Parathyroid adenoma (tissue), 2 donors: Measurements from ENCODE around the gene S100A14.

Experiments
- H2AFZ ChIP-seq: fragments of 300-600 bp; sonication (generic); one replicate; pipeline ENCODE4 v1.7.0; 2017; ENCODE audit warnings: antibody characterized with exemption, mild to moderate bottlenecking
- H3K27ac ChIP-seq: fragments of 300-600 bp; sonication (generic); one replicate; pipeline ENCODE4 v1.7.0; 2017
- H3K27me3 ChIP-seq: fragments of 300-600 bp; sonication (generic); one replicate; pipeline ENCODE4 v1.7.0; 2017; ENCODE audit warnings: low read length; ENCODE audit not compliant: control insufficient read depth, insufficient read depth
- H3K36me3 ChIP-seq: fragments of 300-600 bp; sonication (generic); one replicate; pipeline ENCODE4 v1.7.0; 2017; ENCODE audit warnings: low read length; ENCODE audit not compliant: control insufficient read depth, insufficient read depth
- H3K4me1 ChIP-seq: fragments of 300-600 bp; sonication (generic); one replicate; pipeline ENCODE4 v1.7.0; 2017; ENCODE audit warnings: control low read depth
- H3K4me2 ChIP-seq: fragments of 300-600 bp; sonication (generic); one replicate; pipeline ENCODE4 v1.7.0; 2017; ENCODE audit warnings: low read length
- H3K4me3 ChIP-seq: fragments of 300-600 bp; sonication (generic); one replicate; pipeline ENCODE4 v1.7.0; 2017; ENCODE audit warnings: low read depth, low read length
- H3K79me2 ChIP-seq: fragments of 300-600 bp; sonication (generic); one replicate; pipeline ENCODE4 v1.7.0; 2017; ENCODE audit warnings: control low read depth
- H3K9ac ChIP-seq: fragments of 300-600 bp; sonication (generic); one replicate; pipeline ENCODE4 v1.7.0; 2017; ENCODE audit warnings: mild to moderate bottlenecking
- H3K9me3 ChIP-seq: fragments of 300-600 bp; sonication (generic); one replicate; pipeline ENCODE4 v1.7.0; 2017; ENCODE audit warnings: low read length; ENCODE audit not compliant: control insufficient read depth
- TF ChIP-seq, protein P1 (sequence below): fragments of 300-600 bp; sonication (generic); IDR thresholded peaks from one replicate; pipeline ENCODE4 v1.7.0; 2017; ENCODE audit warnings: antibody characterized with exemption, mild to moderate bottlenecking
- donor health status: primary hyperparathyroidism.

Gene S100A14

DNA sequence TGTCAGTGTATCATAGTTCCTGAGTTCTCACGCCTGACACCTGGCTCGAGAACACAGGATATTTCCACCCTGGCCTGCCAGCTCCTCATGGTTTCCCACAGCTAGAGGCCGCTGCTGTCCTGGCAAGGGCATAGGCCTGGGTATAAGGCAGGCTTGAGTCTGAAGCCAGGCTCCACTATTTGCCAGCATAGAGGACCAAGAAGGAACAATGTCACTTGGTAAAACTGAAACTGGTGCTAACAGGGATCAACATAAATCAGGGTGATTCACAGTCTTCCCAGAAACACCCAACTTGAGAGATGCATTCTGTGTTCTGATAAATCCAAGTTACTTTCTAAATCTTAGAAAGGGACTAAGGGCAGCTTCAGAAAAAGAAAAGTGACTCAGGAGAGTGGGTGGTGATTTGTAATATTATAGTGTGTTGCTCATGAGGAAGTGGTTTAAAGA, 43.5 kb downstream of the S100A14 start:
- Histone ChIP-seq H3K4me1 (no peaks in the 10 kb centered on the region), H3K27me3 (no peaks in the 10 kb centered on the region), H3K27ac (peak overlapping the region; percentile 24), H3K4me3 (no peak overlapping the region), H3K9ac (peak overlapping the region; percentile 28), H2AFZ (peak overlapping the region; percentile 46), H3K79me2 (no peaks in the 10 kb centered on the region), H3K36me3 (no peaks in the 10 kb centered on the region), H3K4me2 (no peak overlapping the region), H3K9me3 (no peaks in the 10 kb centered on the region)
- TF ChIP-seq, protein P1, sequence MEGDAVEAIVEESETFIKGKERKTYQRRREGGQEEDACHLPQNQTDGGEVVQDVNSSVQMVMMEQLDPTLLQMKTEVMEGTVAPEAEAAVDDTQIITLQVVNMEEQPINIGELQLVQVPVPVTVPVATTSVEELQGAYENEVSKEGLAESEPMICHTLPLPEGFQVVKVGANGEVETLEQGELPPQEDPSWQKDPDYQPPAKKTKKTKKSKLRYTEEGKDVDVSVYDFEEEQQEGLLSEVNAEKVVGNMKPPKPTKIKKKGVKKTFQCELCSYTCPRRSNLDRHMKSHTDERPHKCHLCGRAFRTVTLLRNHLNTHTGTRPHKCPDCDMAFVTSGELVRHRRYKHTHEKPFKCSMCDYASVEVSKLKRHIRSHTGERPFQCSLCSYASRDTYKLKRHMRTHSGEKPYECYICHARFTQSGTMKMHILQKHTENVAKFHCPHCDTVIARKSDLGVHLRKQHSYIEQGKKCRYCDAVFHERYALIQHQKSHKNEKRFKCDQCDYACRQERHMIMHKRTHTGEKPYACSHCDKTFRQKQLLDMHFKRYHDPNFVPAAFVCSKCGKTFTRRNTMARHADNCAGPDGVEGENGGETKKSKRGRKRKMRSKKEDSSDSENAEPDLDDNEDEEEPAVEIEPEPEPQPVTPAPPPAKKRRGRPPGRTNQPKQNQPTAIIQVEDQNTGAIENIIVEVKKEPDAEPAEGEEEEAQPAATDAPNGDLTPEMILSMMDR: peak; percentile 84

DNA sequence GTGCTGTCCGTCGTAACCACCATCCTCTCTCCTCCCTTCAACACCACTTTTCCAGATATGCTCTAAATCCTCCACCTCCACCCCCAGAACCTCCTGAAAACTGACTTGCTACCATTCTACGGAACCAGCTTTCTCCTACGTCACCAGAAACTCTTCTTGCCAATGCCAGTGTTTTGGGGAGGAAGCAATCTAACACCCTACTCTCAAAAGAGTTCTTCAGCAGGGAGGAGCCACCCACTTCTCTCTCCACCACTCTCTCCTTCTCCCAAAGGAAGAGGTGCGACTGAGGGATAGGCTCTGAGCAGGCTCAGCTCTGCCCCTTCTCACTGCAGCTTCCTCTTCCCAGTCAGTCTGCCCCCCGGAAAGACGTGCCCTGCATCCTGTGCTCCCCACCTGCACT, 44.4 kb downstream of the S100A14 start:
- no peak overlapping the region for H3K27ac ChIP-seq
- H2AFZ ChIP-seq: no peak overlapping the region
- no peak overlapping the region for H3K4me2 ChIP-seq
- H3K27me3 ChIP-seq: no peaks in the 10 kb centered on the region
- no peak overlapping the region for H3K9ac ChIP-seq
- no peaks in the 10 kb centered on the region for H3K79me2 ChIP-seq
- no peaks in the 10 kb centered on the region for H3K36me3 ChIP-seq
- no peaks in the 10 kb centered on the region for H3K9me3 ChIP-seq
- no peak overlapping the region for H3K4me3 ChIP-seq
- no peaks in the 10 kb centered on the region for H3K4me1 ChIP-seq
- TF ChIP-seq, protein P1: no peak

DNA sequence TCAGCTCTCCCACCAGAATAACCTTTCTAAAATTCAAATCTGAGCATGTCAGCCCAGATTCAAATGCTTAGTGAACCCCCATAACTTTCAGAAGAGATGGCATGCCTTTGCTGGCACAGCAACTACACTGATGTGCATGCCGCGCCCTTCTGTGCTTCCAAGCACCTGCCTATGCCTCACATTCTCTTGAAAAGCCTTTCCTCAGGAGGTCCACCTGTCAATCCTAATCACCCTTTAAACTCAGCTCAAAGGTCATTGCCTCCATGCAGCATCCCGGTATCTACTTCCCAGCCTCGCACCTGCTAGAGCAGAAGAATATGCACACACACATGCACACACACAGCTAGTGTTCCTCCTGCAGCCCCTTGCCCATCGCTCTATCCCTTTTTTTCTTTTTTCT, 45.3 kb downstream of the S100A14 start:
- Histone ChIP-seq H3K4me1 (no peaks in the 10 kb centered on the region), H3K4me2 (no peak overlapping the region)

DNA sequence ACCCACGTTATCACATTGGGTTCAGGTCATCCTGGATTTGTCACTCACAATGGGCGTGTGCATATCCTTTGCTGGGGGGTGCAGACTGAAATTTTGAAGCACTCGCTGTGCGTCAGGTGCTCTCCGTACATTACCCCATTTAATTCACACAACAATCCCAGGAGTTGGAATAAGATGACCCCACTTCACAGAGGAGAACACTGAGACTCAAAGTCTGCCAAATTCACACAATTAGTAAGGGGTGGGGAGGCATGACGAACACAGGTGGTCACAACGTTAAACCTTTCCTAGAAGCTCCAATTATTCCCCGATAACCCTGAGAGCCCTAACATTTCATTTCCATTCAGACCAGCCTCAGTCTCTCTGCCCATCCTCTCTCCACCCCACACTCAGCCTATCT, 46.7 kb downstream of the S100A14 start:
- no peak overlapping the region for H3K4me2 ChIP-seq
- H3K4me1 ChIP-seq: no peaks in the 10 kb centered on the region
- H3K79me2 ChIP-seq: no peaks in the 10 kb centered on the region
- no peaks in the 10 kb centered on the region for H3K36me3 ChIP-seq
- TF ChIP-seq, protein P1: no peak
- H3K27me3 ChIP-seq: no peaks in the 10 kb centered on the region
- H3K9me3 ChIP-seq: no peaks in the 10 kb centered on the region
- no peak overlapping the region for H3K9ac ChIP-seq
- H2AFZ ChIP-seq: no peak overlapping the region
- no peak overlapping the region for H3K27ac ChIP-seq
- no peak overlapping the region for H3K4me3 ChIP-seq

More for the DNA sequence above, 45.3 kb downstream of the S100A14 start:
- no peaks in the 10 kb centered on the region for H3K27me3 ChIP-seq
- H3K9ac ChIP-seq: no peak overlapping the region
- H3K79me2 ChIP-seq: no peaks in the 10 kb centered on the region
- H3K9me3 ChIP-seq: no peaks in the 10 kb centered on the region
- no peak overlapping the region for H3K27ac ChIP-seq
- H3K36me3 ChIP-seq: no peaks in the 10 kb centered on the region
- TF ChIP-seq, protein P1: no peak
- H3K4me3 ChIP-seq: no peak overlapping the region
- no peak overlapping the region for H2AFZ ChIP-seq

DNA sequence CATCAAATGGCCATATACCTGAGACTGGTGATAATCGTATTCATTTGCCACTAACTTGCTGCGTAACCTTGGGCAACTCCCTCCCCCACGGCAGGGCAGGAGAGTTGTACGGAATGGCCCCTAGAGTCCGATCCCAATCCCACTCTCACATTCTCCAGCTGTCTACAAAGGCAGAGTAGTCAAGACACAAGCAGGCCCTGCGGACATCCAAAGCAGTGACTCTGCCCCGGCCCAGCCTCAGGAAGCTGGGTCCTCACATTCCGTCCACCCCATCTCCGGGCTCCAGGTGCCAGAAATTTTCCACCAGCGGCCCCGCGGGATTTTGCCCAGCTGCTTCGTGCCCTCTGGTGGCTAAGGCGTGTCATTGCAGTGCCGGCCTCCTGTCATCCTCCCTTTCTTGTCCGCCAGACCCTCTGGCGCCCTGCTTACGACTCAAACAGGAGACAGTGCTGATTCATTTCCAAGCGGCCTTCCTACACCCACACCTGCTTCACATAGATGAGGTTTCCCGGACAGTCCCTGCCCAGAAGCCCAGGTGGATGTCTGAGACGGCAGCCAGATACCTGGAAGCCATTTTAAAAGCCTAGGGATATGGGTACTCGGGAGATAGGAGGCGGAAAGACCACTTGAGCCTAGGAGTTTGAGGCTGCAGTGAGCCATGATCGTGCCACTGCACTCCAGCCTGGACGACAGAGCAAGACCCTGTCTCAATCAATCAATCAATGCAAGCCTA, 47.6 kb downstream of the S100A14 start:
- H3K4me3 ChIP-seq: peak overlapping the region; percentile 35

More for the DNA sequence above, 47.6 kb downstream of the S100A14 start:
- no peaks in the 10 kb centered on the region for H3K79me2 ChIP-seq
- H3K9me3 ChIP-seq: no peaks in the 10 kb centered on the region
- H3K27me3 ChIP-seq: no peaks in the 10 kb centered on the region
- H3K9ac ChIP-seq: no peak overlapping the region
- peak overlapping the region; percentile 30 for H3K27ac ChIP-seq
- H3K4me2 ChIP-seq: peak overlapping the region; percentile 81
- H3K4me1 ChIP-seq: no peaks in the 10 kb centered on the region
- H2AFZ ChIP-seq: peak overlapping the region; percentile 83
- H3K36me3 ChIP-seq: no peaks in the 10 kb centered on the region
- TF ChIP-seq, protein P1: peak; percentile 93
